GM21737 (cell line): ENCODE data around the gene TSR3.

Source experiments
- ATAC-seq: cut with Tn5 transposase; IDR thresholded peaks from one replicate; pipeline ENCODE4 v1.9.1; 2021; ENCODE audit warnings: mild to moderate bottlenecking, moderate library complexity; ENCODE audit not compliant: unreplicated experiment

The TSR3 gene

GRCh38 chr16:1378087-1378803 is 26.6 kb upstream of the TSR3 start:
- no peak for ATAC-seq

GRCh38 chr16:1377406-1378010 is 25.8 kb upstream of the TSR3 start:
- ATAC-seq = no peak

GRCh38 chr16:1375741-1376410 is 24.2 kb upstream of the TSR3 start:
- no peak for ATAC-seq

GRCh38 chr16:1375298-1375640 is 23.6 kb upstream of the TSR3 start:
- ATAC-seq = no peak

GRCh38 chr16:1374418-1375297 is 23.0 kb upstream of the TSR3 start:
- no peak for ATAC-seq

GRCh38 chr16:1372292-1372950 is 20.7 kb upstream of the TSR3 start:
- no peak for ATAC-seq

- ATAC-seq = no peak
Measured at GRCh38 chr16:1371054-1371978, 19.6 kb upstream of the TSR3 start.

GRCh38 chr16:1367486-1368174 is 16.0 kb upstream of the TSR3 start:
- no peak for ATAC-seq

GRCh38 chr16:1366712-1367299 is 15.1 kb upstream of the TSR3 start:
- ATAC-seq = no peak

- no peak for ATAC-seq
Measured at GRCh38 chr16:1366060-1366711, 14.5 kb upstream of the TSR3 start.

GRCh38 chr16:1364510-1364909 is 12.8 kb upstream of the TSR3 start:
- no peak for ATAC-seq

- peak; percentile 50 for ATAC-seq
Measured at GRCh38 chr16:1363501-1364041, 11.9 kb upstream of the TSR3 start.

GRCh38 chr16:1362807-1363206 is 11.1 kb upstream of the TSR3 start:
- ATAC-seq = no peak

- no peak for ATAC-seq
Measured at GRCh38 chr16:1361685-1362360, 10.1 kb upstream of the TSR3 start.

GRCh38 chr16:1357906-1358566 is 6.4 kb upstream of the TSR3 start:
- no peak for ATAC-seq

GRCh38 chr16:1356061-1356900 is 4.6 kb upstream of the TSR3 start:
- no peak for ATAC-seq
